Measurements from ENCODE around the gene ALK.

DNA sequence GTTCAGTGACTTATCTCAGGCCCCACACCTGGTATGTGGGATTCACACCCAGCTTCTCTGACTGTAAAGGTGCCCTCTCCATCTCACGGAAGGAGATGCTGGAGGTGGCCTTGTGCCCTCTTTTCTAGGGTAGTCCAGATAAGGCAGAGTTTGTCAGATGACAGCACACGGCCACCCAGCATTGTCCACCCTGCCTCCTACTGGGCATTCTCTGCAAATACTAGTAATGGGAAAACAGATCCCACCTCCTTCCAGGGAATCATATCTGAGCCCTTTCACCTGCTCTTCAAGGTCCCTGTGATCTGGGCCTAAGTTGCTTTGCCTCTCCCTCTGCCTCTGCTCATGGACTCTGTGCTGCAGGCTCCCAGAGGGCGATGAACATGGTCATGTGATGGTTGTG lies 591.5 kb downstream of the ALK start:
- no peak for TF ChIP-seq POLR2A (IDR thresholded peaks at IDR 0.05; ENCODE audit: low read length)
- no peak for TF ChIP-seq GATA1 (IDR thresholded peaks at IDR 0.05; ENCODE audit: low read depth, low read length)
